GM12891 (cell line): ENCODE data around the gene PTPRD.

Experiments used
- POLR2A ChIP-seq: IDR thresholded peaks from 2 replicates; pipeline ENCODE4 v1.6.1; 2011; ENCODE audit warnings: low read depth, low read length, control low read depth
- POLR2AphosphoS5 ChIP-seq: IDR thresholded peaks from 2 replicates; pipeline ENCODE4 v1.6.1; 2011; ENCODE audit warnings: low read depth, low read length, control low read depth
- SPI1 ChIP-seq: IDR thresholded peaks from 2 replicates; pipeline ENCODE4 v1.6.1; 2011; ENCODE audit warnings: low read depth, low read length, control low read depth

- TF ChIP-seq POLR2AphosphoS5 (no peak), POLR2A (no peak), SPI1 (peak; percentile 79)
Measured at GRCh38 chr9:9730174-9730573, 882.6 kb downstream of the PTPRD start.
